SK-N-MC (cell line): ENCODE measurements around the gene BEND7.

Source experiments
- EZH2 ChIP-seq: fragments of 200-600 bp; sonication (generic); IDR thresholded peaks from one replicate; pipeline ENCODE4 v1.6.1; 2017; ENCODE audit warnings: antibody characterized with exemption
- POLR2AphosphoS5 ChIP-seq: IDR thresholded peaks from 2 replicates; pipeline ENCODE4 v1.6.1; 2012; ENCODE audit warnings: mild to moderate bottlenecking, low read depth, low read length, borderline replicate concordance

DNA sequence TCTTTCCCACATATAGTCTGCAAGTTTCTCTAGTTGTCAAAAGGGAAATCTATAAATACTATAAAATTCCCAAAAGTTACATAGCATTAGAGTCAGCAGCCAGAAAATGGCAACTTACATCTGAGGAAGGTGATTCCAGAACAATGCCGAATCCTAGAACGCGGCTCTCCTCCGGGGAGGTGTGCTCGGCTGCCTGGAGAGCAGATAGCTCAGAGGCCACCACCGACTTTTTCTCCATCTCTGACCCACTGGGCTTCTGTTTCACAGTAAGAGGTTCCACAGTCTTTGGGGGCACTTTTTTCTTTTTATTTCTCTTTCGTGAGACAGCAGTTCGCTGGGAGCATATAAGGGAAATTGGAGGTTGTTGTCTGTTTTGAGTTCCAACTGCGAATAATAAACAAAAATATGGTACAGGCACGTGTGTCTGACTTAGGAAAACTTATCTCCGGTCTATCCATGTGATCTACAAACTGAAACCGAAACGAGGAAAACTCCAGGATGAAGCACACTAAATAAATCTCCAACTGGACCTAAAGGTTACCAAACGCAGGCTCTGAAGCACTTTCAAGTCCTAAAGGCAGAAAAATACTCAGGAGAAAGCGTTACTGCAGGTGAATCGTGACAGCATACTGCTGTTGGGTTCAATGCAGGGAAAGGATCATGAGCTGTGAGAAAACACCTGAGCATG, 36.2 kb downstream of the BEND7 start:
- TF ChIP-seq EZH2: no peak
- TF ChIP-seq POLR2AphosphoS5: no peak
